HUDEP-2 (cell line): ENCODE results near the gene ZKSCAN2.
A peak's percentile ranks its signal among the peaks of the same experiment; 100 is the strongest.

Source experiments
- DNase-seq, 76 experiments: peaks; one replicate each; lab custom pipeline; 2025; ENCODE audit not compliant: unreplicated experiment in 76 of 76; lab: John Stamatoyannopoulos, UW

The ZKSCAN2 gene

DNA sequence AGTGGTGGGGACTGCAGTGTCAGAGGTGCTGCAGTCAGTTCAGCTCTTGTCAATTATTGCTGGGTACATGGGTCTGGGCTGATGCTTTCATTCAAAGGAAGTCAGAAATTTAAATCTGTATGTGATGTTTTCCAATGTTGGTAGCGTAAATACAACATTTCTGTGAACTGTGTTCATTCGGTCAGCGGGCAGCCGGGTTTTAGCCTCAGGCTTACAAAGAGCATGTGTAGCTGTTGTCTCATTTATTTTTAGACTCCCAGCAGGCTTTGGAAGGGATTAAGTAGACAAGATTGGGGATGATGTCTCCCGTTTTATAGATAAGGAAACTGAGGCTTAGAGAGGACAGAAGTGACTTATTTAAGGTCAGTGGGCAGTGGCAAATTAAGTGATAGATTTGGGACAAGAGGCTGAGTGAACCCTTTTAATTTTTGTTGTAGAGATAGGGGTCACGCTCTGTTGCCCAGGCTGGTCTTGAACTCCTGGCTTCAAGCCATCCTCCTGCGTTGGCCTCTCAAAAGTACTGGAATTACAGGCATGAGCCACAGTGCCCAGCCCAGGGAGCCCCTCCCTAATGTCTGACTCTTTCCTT is 32.8 kb downstream of the ZKSCAN2 start:
- no peak for DNase-seq

DNA sequence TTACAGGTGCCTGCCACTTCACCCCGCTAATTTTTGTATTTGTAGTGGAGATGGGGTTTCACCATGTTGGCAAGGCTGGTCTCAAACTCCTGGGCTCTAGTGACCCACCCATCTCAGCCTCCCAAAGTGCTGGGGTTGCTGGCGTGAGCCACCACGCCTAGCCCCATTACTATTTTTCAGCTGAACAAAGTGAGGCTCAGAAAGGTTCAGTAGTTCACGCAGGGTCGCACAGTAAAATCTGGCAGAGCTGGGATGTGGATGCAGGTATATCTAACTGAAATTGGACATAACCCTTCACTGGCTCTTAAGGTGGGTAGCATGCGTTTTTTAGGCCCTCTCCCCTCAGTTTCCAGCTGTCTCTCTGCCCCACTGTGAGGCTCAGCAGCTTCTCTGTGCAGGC is 33.7 kb downstream of the ZKSCAN2 start:
- DNase-seq: no peak

DNA sequence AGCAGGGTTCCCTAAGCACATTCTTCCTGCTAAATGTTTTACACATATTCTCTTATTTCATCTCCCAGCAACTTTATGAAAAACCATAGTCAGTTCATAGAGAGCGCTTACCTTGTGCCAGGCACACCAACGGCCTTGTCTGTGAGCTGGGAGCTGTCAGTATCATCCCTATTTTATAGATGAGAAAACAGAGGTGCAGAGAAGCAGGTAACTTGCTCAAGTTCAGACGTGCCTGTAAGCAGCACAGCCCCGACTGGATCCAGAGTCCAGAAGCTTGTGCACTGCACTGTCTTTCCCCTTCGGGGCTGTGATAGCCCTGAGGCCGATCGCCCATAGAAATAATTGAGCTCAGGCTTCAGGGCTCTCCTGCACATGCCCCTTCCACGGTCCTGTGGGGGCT is 34.7 kb downstream of the ZKSCAN2 start:
- no peak for DNase-seq

DNA sequence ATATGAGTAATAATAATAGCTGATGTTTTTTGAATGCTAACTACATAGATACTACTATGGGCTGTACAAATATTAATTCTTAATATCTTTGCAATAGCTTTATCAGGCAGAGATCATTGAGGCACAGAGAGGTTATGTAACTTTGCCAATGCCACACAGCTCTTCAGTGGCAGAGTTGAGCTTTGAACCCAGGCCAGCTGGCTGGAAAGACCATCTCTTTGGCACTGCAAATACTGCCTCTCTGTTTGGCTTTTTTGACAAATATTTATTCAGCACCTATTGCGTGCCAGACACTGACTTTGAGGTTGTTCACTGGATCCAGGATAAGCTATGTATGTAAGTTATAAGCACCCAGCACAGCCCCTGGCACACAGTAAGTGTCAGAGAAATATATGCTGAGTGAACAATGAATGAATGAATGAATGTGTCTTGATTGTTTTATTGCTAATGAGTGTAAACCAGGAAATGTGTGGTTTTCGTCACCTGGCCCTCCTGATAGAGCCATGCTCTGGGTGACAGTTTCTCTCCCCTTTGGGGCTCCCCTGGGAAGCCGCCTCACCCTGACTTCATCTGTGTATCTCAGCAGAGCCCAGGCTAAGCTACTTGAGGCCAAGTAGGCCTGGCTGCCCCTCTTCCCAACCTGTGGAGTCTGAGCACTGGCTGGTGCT is 38.4 kb downstream of the ZKSCAN2 start:
- no peak for DNase-seq

DNA sequence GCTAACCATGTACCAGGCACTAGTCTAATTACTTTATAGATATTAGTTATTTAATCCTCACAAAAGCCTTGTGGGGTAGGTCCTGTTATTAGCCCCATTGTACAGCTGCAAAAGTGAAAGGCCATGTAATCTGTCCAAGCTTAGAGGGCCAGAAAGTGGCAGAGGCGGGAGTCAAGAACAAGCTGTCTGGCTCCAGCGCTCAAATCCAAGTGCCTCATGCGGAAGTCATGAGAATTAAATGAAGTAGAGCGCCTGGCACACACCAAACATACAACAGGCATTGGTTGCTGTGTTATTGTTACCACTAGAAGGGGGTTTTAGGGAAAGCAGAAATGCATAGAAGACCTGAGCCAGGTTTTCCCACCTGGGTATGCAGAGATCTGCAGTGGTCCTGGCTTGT is 39.7 kb downstream of the ZKSCAN2 start:
- no peak for DNase-seq

DNA sequence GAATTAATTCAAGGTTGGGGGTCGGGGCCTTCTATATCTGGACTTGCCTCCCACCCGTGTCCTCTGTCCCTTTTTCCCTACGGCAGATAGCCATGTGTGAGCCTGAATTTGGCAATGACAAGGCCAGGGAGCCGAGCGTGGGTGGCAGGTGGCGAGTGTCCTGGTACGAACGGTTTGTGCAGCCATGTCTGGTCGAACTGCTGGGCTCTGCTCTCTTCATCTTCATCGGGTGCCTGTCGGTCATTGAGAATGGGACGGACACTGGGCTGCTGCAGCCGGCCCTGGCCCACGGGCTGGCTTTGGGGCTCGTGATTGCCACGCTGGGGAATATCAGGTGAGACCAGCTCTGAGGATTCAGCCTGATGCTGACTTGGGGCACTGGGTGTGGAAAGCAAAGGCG is 40.5 kb downstream of the ZKSCAN2 start:
- DNase-seq: no peak

DNA sequence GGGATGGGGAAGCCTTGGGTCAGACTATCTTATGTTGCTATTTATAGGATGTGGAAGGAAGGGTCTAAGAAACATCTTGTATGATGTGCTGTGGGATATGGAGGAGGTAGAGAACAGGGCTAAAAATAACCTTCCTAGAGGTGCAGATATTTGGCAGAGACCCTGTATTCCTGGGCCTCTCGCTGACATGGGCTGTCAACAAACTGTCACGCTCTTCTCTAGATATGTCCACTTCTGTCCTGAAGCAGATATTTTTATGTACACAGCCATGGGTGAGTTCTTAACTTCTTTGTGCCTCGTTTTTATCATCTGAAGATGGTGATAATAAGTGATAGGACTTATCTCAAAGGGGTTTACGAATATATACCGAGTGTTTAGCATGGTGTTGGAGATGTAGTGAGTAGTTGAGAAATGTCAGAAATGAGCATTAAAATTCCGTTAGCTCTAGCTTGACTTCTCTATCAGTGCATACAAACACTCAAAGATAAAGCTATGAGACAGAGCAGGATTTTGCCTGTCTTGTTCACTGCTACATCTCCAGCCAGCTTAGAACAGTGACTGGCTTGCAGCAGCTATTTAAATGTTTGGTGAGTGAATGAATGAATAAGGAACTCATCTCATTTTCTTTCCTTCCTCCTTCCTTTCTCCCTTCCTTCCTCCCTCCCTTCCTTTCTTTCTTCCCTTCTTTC is 43.8 kb downstream of the ZKSCAN2 start:
- peak in 3 of 76 experiments; percentile 7 to 20 (median 12) for DNase-seq

DNA sequence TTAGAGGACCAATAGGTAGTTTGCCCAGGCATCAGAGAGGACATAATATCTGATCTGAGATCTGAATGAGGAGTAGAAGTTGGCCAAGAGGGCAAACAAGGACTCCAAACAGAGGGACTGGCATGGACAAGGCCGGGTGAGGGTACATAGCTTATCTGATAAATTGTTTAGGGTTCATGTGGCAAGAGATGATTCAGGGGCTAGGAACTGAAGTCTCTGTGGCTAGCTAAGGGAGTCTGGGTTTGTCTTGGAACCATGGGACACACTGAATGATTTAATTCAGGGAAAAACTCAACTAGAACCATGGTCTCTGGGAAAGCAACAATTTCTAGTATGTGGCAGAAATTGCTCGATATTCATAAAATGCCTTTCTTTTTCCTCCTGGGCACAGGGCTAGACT is 45.0 kb downstream of the ZKSCAN2 start:
- DNase-seq: no peak

DNA sequence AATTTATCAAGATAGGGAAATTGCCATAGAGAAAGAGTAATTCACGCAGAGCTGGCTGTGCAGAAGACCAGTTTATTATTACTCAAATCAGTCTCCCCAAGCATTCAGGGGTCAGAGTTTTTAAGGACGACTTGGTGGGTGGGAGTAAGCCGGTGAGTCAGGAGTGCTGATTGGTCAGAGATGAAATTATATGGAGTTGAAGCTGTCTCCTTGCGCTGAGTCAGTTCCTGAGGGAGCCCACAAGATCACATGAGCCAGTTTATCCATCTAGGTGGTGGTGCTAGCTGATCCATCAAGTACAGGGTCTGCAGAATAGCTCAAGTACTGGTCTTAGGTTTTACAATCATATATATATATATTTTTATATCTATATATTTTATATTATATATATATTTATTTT is 46.9 kb downstream of the ZKSCAN2 start:
- peak in 27 of 76 experiments; percentile 3 to 60 (median 16) for DNase-seq

DNA sequence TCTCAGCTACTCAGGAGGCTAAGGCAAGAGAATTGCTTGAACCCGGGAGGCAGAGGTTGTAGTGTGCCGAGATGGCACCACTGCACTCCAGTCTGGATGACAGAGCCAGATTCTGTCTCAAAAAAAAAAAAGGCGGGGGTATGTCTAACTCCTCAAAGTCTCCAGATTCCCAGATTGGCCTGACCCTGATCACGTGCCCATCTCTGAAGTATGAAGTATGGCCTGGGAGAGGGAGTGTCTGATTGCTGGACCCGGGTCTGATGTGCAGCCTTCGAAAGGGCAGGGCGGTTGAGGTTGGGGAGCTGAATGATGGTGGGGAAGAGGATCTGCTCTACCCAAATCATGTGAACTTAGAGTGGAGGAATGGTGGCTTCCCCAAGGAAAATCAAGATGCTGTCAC is 58.2 kb downstream of the ZKSCAN2 start:
- no peak for DNase-seq

DNA sequence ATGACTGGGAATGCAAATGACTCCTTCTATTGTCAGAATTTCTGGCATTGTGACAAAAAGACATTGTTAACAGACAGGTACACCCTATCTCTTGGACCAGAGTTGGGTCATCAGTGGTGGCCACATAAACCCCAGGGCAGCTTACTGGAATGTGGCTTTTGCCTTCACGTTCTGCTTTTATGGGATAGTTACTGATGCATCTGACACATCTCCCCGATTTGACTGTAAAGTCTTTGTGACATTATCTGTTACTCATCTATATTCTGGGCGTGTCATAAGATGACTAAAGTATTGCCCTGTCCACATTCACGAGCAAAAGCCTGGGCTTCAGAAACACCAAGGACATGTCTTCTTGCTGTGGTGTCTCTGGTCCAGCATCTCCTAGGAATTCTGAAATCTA is 59.6 kb downstream of the ZKSCAN2 start:
- DNase-seq: no peak

DNA sequence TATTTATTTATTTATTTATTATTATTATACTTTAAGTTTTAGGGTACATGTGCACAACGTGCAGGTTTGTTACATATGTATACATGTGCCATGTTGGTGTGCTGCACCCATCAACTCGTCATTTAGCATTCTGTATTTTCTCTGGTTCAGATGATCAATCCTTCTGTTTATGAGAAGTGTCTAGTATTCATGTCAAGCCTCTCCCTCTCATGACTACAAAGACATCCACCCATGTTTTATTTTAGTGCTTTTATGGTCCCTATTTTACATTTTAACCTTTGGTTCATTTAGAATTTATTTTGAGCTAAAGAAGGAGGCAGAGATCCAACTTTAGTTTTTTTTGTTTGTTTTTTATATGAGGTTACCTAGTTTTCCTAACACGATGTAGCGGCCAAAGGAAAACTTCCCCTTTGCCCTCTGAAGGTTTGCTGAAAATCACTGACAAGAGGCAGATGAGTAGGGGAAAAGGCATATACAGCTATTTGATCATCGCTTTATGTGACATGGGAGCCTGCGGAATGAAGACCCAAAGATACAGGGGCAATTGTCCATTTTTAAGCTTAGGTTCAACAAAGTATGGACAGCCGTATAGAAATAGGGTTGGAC is 63.3 kb downstream of the ZKSCAN2 start:
- DNase-seq: no peak

DNA sequence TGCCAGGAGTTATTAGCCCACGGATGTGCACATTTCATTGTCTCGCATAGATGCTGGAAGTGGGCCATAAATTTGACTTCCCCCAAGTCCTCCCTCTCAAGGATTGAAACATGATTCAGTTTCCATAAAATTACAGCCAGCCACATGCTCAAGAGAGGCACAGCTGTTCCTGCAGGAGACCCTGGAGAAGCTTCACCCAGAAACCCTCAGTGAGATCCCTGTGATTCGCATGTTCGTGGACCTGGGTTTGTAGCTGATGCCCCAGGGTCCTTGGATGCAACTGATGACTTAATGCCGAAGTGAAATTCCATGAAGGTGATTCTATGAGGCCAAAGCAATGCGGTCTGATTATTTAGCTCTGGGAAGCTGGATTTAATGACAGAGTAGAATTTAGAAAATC is 65.5 kb downstream of the ZKSCAN2 start:
- no peak for DNase-seq

DNA sequence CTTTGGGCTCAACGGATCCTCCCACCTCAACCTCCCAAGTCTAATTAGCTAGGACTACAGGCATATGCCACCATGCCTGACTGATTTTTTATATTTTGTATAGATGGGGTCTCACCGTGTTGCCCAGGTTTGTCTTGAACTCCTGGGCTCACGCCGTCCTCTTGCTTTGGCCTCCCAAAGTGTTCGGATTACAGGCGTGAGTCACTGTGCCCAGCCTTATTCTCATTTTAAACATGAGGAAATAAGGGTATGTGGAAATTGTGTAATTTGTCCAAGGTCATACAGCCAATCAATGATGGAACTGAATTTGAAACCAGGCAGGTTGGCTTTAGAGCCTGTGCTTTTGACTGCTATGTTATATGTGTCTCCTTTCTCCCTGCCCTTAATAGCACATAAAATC is 68.3 kb downstream of the ZKSCAN2 start:
- no peak for DNase-seq

DNA sequence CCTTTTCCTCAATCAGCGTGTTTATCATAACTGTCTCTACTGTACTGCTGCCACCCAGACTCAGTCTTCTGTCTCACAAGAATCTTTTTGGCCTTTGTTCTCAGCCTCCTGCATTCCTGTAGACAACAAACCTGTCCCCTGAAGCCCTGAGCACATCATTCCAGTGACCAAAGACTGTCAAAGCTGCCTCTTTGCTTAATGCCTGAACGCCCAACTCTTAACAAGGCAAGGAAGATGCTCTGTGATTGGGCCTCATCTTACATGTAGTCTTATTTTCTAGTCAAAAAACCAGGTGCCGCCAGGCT is 70.2 kb downstream of the ZKSCAN2 start:
- DNase-seq: no peak
